H1 (cell line): Measurements from ENCODE around the gene KCNAB3. TPM values are rescaled to one million over a fixed set of nuclear protein-coding genes. Genes with fewer than 3 reads are reported as not detected.

Experiments used
- CTCF ChIA-PET: fragments of 300-600 bp; sonication (Branson Sonifier 250); formaldehyde crosslinking; loops from one replicate; lab custom pipeline; 2021; ENCODE audit not compliant: partially characterized antibody; lab: Charles Lee
- POLR2A ChIA-PET: fragments of 300-600 bp; sonication (Branson Sonifier 250); formaldehyde crosslinking; loops from one replicate; lab custom pipeline; 2021; ENCODE audit warnings: inconsistent platforms; ENCODE audit not compliant: partially characterized antibody; lab: Charles Lee
- DNase-seq, 2 experiments: peaks; one replicate each; pipeline versions ENCODE4 v3.0.0 to v3.0.0-alpha.2; 2010 to 2022; ENCODE audit warnings: low spot score in 2 of 2, low read depth in 1 of 2, mixed read lengths in 1 of 2
- FAIRE-seq: peaks from 2 replicates; lab custom pipeline; 2011; peaks lifted over from hg19 to GRCh38; lab: Jason Lieb, UNC
- H2AFZ ChIP-seq: 2 replicates; pipeline ENCODE4 v1.8.1; 2012; ENCODE audit warnings: low read length, inconsistent platforms
- H2AK5ac ChIP-seq: 2 replicates; pipeline ENCODE4 v1.6.1; 2013; ENCODE audit warnings: low read depth, low read length
- H2BK120ac ChIP-seq: replicated peaks from 2 replicates; pipeline ENCODE3; 2013; ENCODE audit warnings: low read depth, low read length, inconsistent platforms
- H2BK12ac ChIP-seq: 2 replicates; pipeline ENCODE4 v1.6.1; 2013; ENCODE audit warnings: low read depth, low read length
- H2BK15ac ChIP-seq: 2 replicates; pipeline ENCODE4 v1.6.1; 2013; ENCODE audit warnings: low read length
- H2BK20ac ChIP-seq: 2 replicates; pipeline ENCODE4 v1.6.1; 2013; ENCODE audit warnings: low read length
- H2BK5ac ChIP-seq: 2 replicates; pipeline ENCODE4 v1.6.1; 2013; ENCODE audit warnings: low read depth, low read length
- H3K14ac ChIP-seq: 2 replicates; pipeline ENCODE4 v1.6.1; 2013; ENCODE audit warnings: inconsistent platforms; ENCODE audit not compliant: insufficient read length
- H3K18ac ChIP-seq: 2 replicates; pipeline ENCODE4 v1.6.1; 2013; ENCODE audit warnings: low read length; ENCODE audit errors: extremely low read depth
- H3K23ac ChIP-seq: 2 replicates; pipeline ENCODE4 v1.6.1; 2013; ENCODE audit warnings: inconsistent platforms; ENCODE audit not compliant: insufficient read length
- H3K23me2 ChIP-seq: 2 replicates; pipeline ENCODE4 v1.6.1; 2013; ENCODE audit warnings: low read depth, low read length
- H3K27ac ChIP-seq: 2 replicates; pipeline ENCODE4 v1.6.1; 2011; ENCODE audit warnings: low read depth, low read length, inconsistent platforms
- H3K27me3 ChIP-seq, 4 experiments: replicated peaks in 1 of 4; 1 replicate in 1 of 4; 2 replicates in 3 of 4; pipeline versions ENCODE4 v1.6.1 to v1.8.1; 2011 to 2013; ENCODE audit warnings: low read length in 3 of 4, mild to moderate bottlenecking in 3 of 4, inconsistent platforms in 2 of 4, mixed read lengths in 2 of 4, moderate library complexity in 1 of 4; ENCODE audit not compliant: control insufficient read depth in 3 of 4, insufficient read depth in 3 of 4; ENCODE audit errors: extremely low read depth in 1 of 4
- H3K36me3 ChIP-seq, 4 experiments: 2 replicates each; pipeline versions ENCODE4 v1.6.1 to v1.8.1; 2011 to 2013; ENCODE audit warnings: mild to moderate bottlenecking in 4 of 4, low read length in 3 of 4, moderate library complexity in 2 of 4, control low read depth in 1 of 4, inconsistent platforms in 1 of 4; ENCODE audit not compliant: insufficient read depth in 4 of 4, control insufficient read depth in 2 of 4
- H3K4ac ChIP-seq: replicated peaks from 2 replicates; pipeline ENCODE3; 2013; ENCODE audit warnings: low read length, low read depth, mixed read lengths, inconsistent platforms; ENCODE audit not compliant: insufficient read length
- H3K4me1 ChIP-seq, 4 experiments: replicated peaks in 1 of 4; 1 replicate in 1 of 4; 2 replicates in 3 of 4; pipeline versions ENCODE4 v1.6.1 to v1.8.1; 2011 to 2013; ENCODE audit warnings: low read length in 3 of 4, inconsistent platforms in 2 of 4, mixed read lengths in 1 of 4; ENCODE audit not compliant: insufficient read depth in 4 of 4, control insufficient read depth in 3 of 4
- H3K4me2 ChIP-seq, 2 experiments: 2 replicates each; pipeline versions ENCODE4 v1.6.1 to v1.8.1; 2011 to 2013; ENCODE audit warnings: low read depth in 2 of 2, low read length in 2 of 2, control low read depth in 1 of 2, inconsistent platforms in 1 of 2, mild to moderate bottlenecking in 1 of 2; ENCODE audit not compliant: insufficient read depth in 1 of 2
- H3K4me3 ChIP-seq, 4 experiments: fragments of 200-600, 300-600 bp in 1 of 4; sonication (generic), shearing (Covaris generic), sonication (Bioruptor Twin) in 1 of 4; 2 replicates each; pipeline versions ENCODE4 v1.5.1 to v1.8.1; 2011 to 2016; ENCODE audit warnings: low read length in 4 of 4, low read depth in 3 of 4, control low read depth in 2 of 4, inconsistent platforms in 2 of 4, mild to moderate bottlenecking in 2 of 4, mixed read lengths in 1 of 4, moderate library complexity in 1 of 4; ENCODE audit not compliant: insufficient read depth in 2 of 4; ENCODE audit errors: extremely low read depth in 1 of 4
- H3K56ac ChIP-seq: replicated peaks from 2 replicates; pipeline ENCODE3; 2013; ENCODE audit warnings: low read depth, mild to moderate bottlenecking, mixed read lengths, low read length, inconsistent platforms; ENCODE audit not compliant: insufficient read length
- H3K79me1 ChIP-seq: 2 replicates; pipeline ENCODE4 v1.6.1; 2013; ENCODE audit warnings: low read depth, low read length, control low read depth
- H3K79me2 ChIP-seq, 2 experiments: 2 replicates each; pipeline versions ENCODE4 v1.6.1 to v1.8.1; 2012 to 2013; ENCODE audit warnings: low read length in 2 of 2, mild to moderate bottlenecking in 2 of 2, inconsistent platforms in 1 of 2; ENCODE audit not compliant: insufficient read depth in 2 of 2, control insufficient read depth in 1 of 2
- H3K9ac ChIP-seq, 4 experiments: replicated peaks in 1 of 4; 1 replicate in 1 of 4; 2 replicates in 3 of 4; pipeline versions ENCODE4 v1.6.1 to v1.8.1; 2011 to 2013; ENCODE audit warnings: low read depth in 3 of 4, low read length in 3 of 4, control low read depth in 2 of 4, mild to moderate bottlenecking in 2 of 4, moderate library complexity in 2 of 4, inconsistent platforms in 1 of 4; ENCODE audit errors: extremely low read depth in 1 of 4
- H3K9me3 ChIP-seq, 2 experiments: 2 replicates each; pipeline versions ENCODE4 v1.6.1 to v1.8.1; 2012 to 2013; ENCODE audit warnings: mild to moderate bottlenecking in 2 of 2, moderate library complexity in 2 of 2, control low read depth in 1 of 2, inconsistent platforms in 1 of 2, low read depth in 1 of 2, low read length in 1 of 2, mixed read lengths in 1 of 2; ENCODE audit not compliant: insufficient read depth in 2 of 2
- H4K20me1 ChIP-seq, 2 experiments: replicated peaks in 1 of 2; 2 replicates each; pipeline versions ENCODE3 to v1.8.1; 2011 to 2013; ENCODE audit warnings: inconsistent platforms in 2 of 2, low read length in 2 of 2, mild to moderate bottlenecking in 1 of 2; ENCODE audit not compliant: insufficient read depth in 2 of 2, control insufficient read depth in 1 of 2
- H4K5ac ChIP-seq: 2 replicates; pipeline ENCODE4 v1.6.1; 2013; ENCODE audit warnings: low read length, low read depth, mixed read lengths, inconsistent platforms; ENCODE audit not compliant: insufficient read length
- H4K8ac ChIP-seq: 2 replicates; pipeline ENCODE4 v1.8.0; 2013; ENCODE audit warnings: mild to moderate bottlenecking, moderate library complexity, low read length, inconsistent platforms; ENCODE audit not compliant: insufficient read depth; ENCODE audit errors: extremely low read depth
- H4K91ac ChIP-seq: replicated peaks from 2 replicates; pipeline ENCODE3; 2013; ENCODE audit warnings: low read length, mixed read lengths, inconsistent platforms; ENCODE audit not compliant: insufficient read length
- JUN ChIP-seq: IDR thresholded peaks from 2 replicates; pipeline ENCODE4 v1.6.1; 2011; ENCODE audit warnings: low read depth, mild to moderate bottlenecking, improper control_type of control experiment, low read length
- KDM1A ChIP-seq: fragments of 200-600, 300-600 bp; sonication (generic); IDR thresholded peaks from 2 replicates; pipeline ENCODE4 v1.7.1; 2016; ENCODE audit warnings: mild to moderate bottlenecking, low read length, borderline replicate concordance
- KDM4A ChIP-seq: IDR thresholded peaks from one replicate; pipeline ENCODE4 v1.7.1; 2012; ENCODE audit warnings: low read depth, mild to moderate bottlenecking, moderate library complexity, low read length, inconsistent platforms; ENCODE audit not compliant: severe bottlenecking
- RAD21 ChIP-seq, 2 experiments: IDR thresholded peaks in 1 of 2; conservative IDR thresholded peaks in 1 of 2; 2 replicates each; pipeline ENCODE4 v1.6.1; 2011; ENCODE audit warnings: low read depth in 2 of 2, low read length in 2 of 2, improper control_type of control experiment in 1 of 2, inconsistent platforms in 1 of 2, mild to moderate bottlenecking in 1 of 2, moderate library complexity in 1 of 2
- SAP30 ChIP-seq: fragments of 300-600 bp; sonication (generic); IDR thresholded peaks from 2 replicates; pipeline ENCODE4 v1.7.1; 2012; ENCODE audit warnings: low read length, moderate library complexity, mild to moderate bottlenecking, inconsistent platforms; ENCODE audit not compliant: insufficient read depth, insufficient replicate concordance
- SIX5 ChIP-seq: IDR thresholded peaks from 2 replicates; pipeline ENCODE4 v1.6.1; 2011; ENCODE audit warnings: mild to moderate bottlenecking, low read depth, low read length
- SP1 ChIP-seq: IDR thresholded peaks from 2 replicates; pipeline ENCODE4 v1.6.1; 2011; ENCODE audit warnings: low read depth, low read length
- SP2 ChIP-seq: IDR thresholded peaks from 2 replicates; pipeline ENCODE4 v1.6.1; 2012; ENCODE audit warnings: mild to moderate bottlenecking, low read length, inconsistent platforms
- TCF12 ChIP-seq: IDR thresholded peaks from 2 replicates; pipeline ENCODE4 v1.6.1; 2011; ENCODE audit warnings: low read depth, mild to moderate bottlenecking, low read length
- WGBS, 2 experiments: shearing (Covaris generic) in 1 of 2; methylation state at CpG; one replicate each; pipeline versions ENCODE4 v1.1.6 to v1.1.7; 2013 to 2015; ENCODE audit warnings: low lambda C conversion rate in 2 of 2, mixed read lengths in 2 of 2, inconsistent platforms in 1 of 2, low coverage in 1 of 2, missing lambda C conversion rate in 1 of 2; ENCODE audit not compliant: insufficient replicate concordance in 2 of 2, insufficient coverage in 1 of 2, insufficient read length in 1 of 2; ENCODE audit errors: extremely low coverage in 1 of 2, missing lambda C conversion rate in 1 of 2; 5-methylcytosine and 5-hydroxymethylcytosine counted together
- polyA plus RNA-seq, 7 experiments: library from polyadenylated mRNA; depleted of rRNA in 3 of 7; stranded (reverse) in 5 of 7; unstranded in 2 of 7; fragments of >200 nt in 5 of 7; fragments of 200-250 nt in 2 of 7; gene quantifications; 1 replicate in 5 of 7; 2 replicates in 1 of 7; 4 replicates in 1 of 7; pipeline versions ENCODE4 v1.2.1 to v1.2.3, GENCODE V29; 2011 to 2013; ENCODE audit warnings: missing spikeins in 2 of 7, mixed read lengths in 2 of 7
- total RNA-seq: library from RNA; stranded (reverse); fragmentation: NEBNext Ultra II Directional; extraction: Animal tissue kit (Norgen Biotek cat#: 25700); gene quantifications from 2 replicates; pipeline ENCODE4 v1.2.1, GENCODE V29; 2021
- TF ChIP-seq, protein P1 (sequence below): IDR thresholded peaks from 2 replicates; pipeline ENCODE4 v1.6.1; 2012; ENCODE audit warnings: inconsistent platforms
- TF ChIP-seq, protein P2 (sequence below): IDR thresholded peaks from 2 replicates; pipeline ENCODE4 v1.6.1; 2011; ENCODE audit warnings: low read depth, mild to moderate bottlenecking, low read length; ENCODE audit not compliant: insufficient read depth
- TF ChIP-seq, protein P3 (sequence below): IDR thresholded peaks from 2 replicates; pipeline ENCODE4 v1.6.1; 2011; ENCODE audit warnings: low read length, improper control_type of control experiment

KCNAB3 gene
- total and polyA plus RNA-seq, 2 of the 8 experiments (the other 6 are each of a cell fraction or from before 2014, with no cell fraction given): 1.7 to 2.4 TPM

DNA sequence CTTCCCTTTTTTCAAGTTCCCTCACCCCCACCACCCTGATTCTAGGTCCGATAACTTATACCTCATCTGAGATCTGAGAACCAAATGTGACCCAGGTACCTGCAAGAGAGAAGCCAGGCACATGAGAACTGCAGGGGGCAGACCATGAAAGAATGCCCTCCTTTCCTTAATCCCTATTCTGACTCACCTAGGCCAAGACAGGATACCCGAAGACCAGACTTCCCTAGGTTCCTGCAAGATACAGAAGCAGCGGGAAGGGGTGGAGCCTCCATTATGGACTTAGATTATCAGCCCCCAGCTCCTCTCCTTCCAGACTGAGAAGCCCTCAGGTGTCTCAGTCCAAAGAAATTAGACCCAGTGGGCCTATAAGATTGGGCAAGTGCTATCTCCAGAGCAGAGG is 2.1 kb downstream of the KCNAB3 start:
- FAIRE-seq (no peak), DNase-seq (no peak)
- Histone ChIP-seq H3K4me1 (peaks cover 0 to 10% (median 5%) of the 10 kb centered on the region in 4 experiments; a peak in 5 of 7 replicates), H3K23ac (no peak overlapping the region), H2BK20ac (no peak overlapping the region), H2BK12ac (no peak overlapping the region), H3K27ac (no peak overlapping the region), H3K14ac (no peak overlapping the region), H3K9me3 (no peaks in the 10 kb centered on the region), H3K18ac (no peak overlapping the region), H3K23me2 (peaks cover 19% of the 10 kb centered on the region), H3K27me3 (peaks cover 17 to 62% (median 53%) of the 10 kb centered on the region in 4 experiments), H3K79me2 (no peaks in the 10 kb centered on the region), H3K9ac (no peak overlapping the region), H2BK15ac (no peak overlapping the region), H2BK5ac (no peak overlapping the region), H3K4me3 (no peak overlapping the region), H4K8ac (no peak overlapping the region), H3K4me2 (no peak overlapping the region), H4K20me1 (peaks cover 0 to 7% of the 10 kb centered on the region in 2 experiments), H3K79me1 (no peaks in the 10 kb centered on the region), H2BK120ac (no peak overlapping the region), H2AK5ac (0 out of 2 replicates have a peak overlapping the region, but pooled peaks have one; percentile 28), H3K36me3 (no peaks in the 10 kb centered on the region), H3K4ac (no peak overlapping the region), H3K56ac (no peak overlapping the region), H2AFZ (no peak overlapping the region), H4K5ac (no peak overlapping the region), H4K91ac (no peak overlapping the region)
- WGBS, 2 experiments: 78% methylated on average over 3 of the region's 3 CpGs; no CpG with 5 or more reads in 1 of the 2 experiments
- ChIA-PET POLR2A (no interaction called here), CTCF (interaction anchor here (0.6 to 1.7 kb wide), 6 partner anchors 62 to 184 kb away, joined by 3 to 6 read pairs (median 4); no protein-coding TSS in a partner anchor)
- TF ChIP-seq RAD21 (IDR thresholded peaks at IDR 0.05 in 1 of 2, conservative IDR thresholded peaks at IDR 0.05 in 1 of 2; ENCODE audit: low read depth in 2 of 2, low read length in 2 of 2) (no peak), SAP30 (no peak), JUN (no peak), SP2 (no peak), SP1 (no peak), KDM4A (no peak), KDM1A (no peak), SIX5 (no peak), TCF12 (no peak)
- TF ChIP-seq, protein P1, sequence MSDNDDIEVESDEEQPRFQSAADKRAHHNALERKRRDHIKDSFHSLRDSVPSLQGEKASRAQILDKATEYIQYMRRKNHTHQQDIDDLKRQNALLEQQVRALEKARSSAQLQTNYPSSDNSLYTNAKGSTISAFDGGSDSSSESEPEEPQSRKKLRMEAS: no peak
- TF ChIP-seq, protein P2, sequence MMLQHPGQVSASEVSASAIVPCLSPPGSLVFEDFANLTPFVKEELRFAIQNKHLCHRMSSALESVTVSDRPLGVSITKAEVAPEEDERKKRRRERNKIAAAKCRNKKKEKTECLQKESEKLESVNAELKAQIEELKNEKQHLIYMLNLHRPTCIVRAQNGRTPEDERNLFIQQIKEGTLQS: no peak
- TF ChIP-seq, protein P3, sequence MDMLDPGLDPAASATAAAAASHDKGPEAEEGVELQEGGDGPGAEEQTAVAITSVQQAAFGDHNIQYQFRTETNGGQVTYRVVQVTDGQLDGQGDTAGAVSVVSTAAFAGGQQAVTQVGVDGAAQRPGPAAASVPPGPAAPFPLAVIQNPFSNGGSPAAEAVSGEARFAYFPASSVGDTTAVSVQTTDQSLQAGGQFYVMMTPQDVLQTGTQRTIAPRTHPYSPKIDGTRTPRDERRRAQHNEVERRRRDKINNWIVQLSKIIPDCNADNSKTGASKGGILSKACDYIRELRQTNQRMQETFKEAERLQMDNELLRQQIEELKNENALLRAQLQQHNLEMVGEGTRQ: no peak
